ENCODE results near the gene RPH3AL. TPM values are rescaled to one million over a fixed set of nuclear protein-coding genes. Genes with fewer than 3 reads are reported as not detected.

RPH3AL gene
- polyA plus RNA-seq, 1 donor from 2014 or later = 0.87 TPM

- Histone ChIP-seq H3K27me3 (ENCODE audit: insufficient read depth, low read depth, low read length) (no peaks in the 10 kb centered on the region), H3F3A (ENCODE audit: insufficient read depth, low read length, poor library complexity, severe bottlenecking) (no peaks in the 10 kb centered on the region), H3K79me2 (replicated peaks; ENCODE audit: insufficient read depth, low read length) (no peaks in the 10 kb centered on the region), H3K27ac (ENCODE audit: low read length) (no peak overlapping the region), H3K4me2 (ENCODE audit: low read length) (no peak overlapping the region), H3K9me2 (ENCODE audit: insufficient read depth, low read length) (no peaks in the 10 kb centered on the region), H4K20me1 (ENCODE audit: insufficient read depth) (no peaks in the 10 kb centered on the region), H2AFZ (ENCODE audit: low read depth, low read length) (no peak overlapping the region), H3K36me3 (ENCODE audit: insufficient read depth, low read length) (no peaks in the 10 kb centered on the region), H3K9ac (ENCODE audit: low read length) (no peak overlapping the region), H3K4me3 (ENCODE audit: low read length) (no peak overlapping the region), H3K9me3 (ENCODE audit: low read length) (no peaks in the 10 kb centered on the region)
- TF ChIP-seq SMC3 (conservative IDR thresholded peaks at IDR 0.05; ENCODE audit: poor library complexity) (no peak), EZH2 (IDR thresholded peaks at IDR 0.05; ENCODE audit: borderline replicate concordance, insufficient read depth, low read length, poor library complexity, severe bottlenecking) (no peak), RAD21 (conservative IDR thresholded peaks at IDR 0.05) (no peak), TAF1 (IDR thresholded peaks at IDR 0.05; ENCODE audit: low read depth) (no peak), MXI1 (conservative IDR thresholded peaks at IDR 0.05; ENCODE audit: poor library complexity, severe bottlenecking) (no peak), POLR2AphosphoS5 (IDR thresholded peaks at IDR 0.05) (no peak), EP300 (conservative IDR thresholded peaks at IDR 0.05; ENCODE audit: poor library complexity, severe bottlenecking) (no peak), REST (IDR thresholded peaks at IDR 0.05; ENCODE audit: borderline replicate concordance) (no peak), CTCF (IDR thresholded peaks at IDR 0.05; ENCODE audit: poor library complexity, severe bottlenecking) (no peak)
These were observed 146.8 kb downstream of the RPH3AL start for GRCh38 chr17:205817-206216.

- Histone ChIP-seq H2AFZ (ENCODE audit: low read depth, low read length) (peak overlapping the region; percentile 65), H3K36me3 (ENCODE audit: insufficient read depth, low read length) (no peaks in the 10 kb centered on the region), H3K9ac (ENCODE audit: low read length) (peak overlapping the region; percentile 55), H3K4me2 (ENCODE audit: low read length) (peak overlapping the region; percentile 10), H4K20me1 (ENCODE audit: insufficient read depth) (no peaks in the 10 kb centered on the region), H3K27ac (ENCODE audit: low read length) (peak overlapping the region; percentile 42), H3F3A (ENCODE audit: insufficient read depth, low read length, poor library complexity, severe bottlenecking) (no peaks in the 10 kb centered on the region), H3K4me3 (ENCODE audit: low read length) (peak overlapping the region; percentile 38), H3K9me2 (ENCODE audit: insufficient read depth, low read length) (no peaks in the 10 kb centered on the region), H3K9me3 (ENCODE audit: low read length) (no peaks in the 10 kb centered on the region), H3K27me3 (ENCODE audit: insufficient read depth, low read depth, low read length) (no peaks in the 10 kb centered on the region), H3K79me2 (replicated peaks; ENCODE audit: insufficient read depth, low read length) (no peaks in the 10 kb centered on the region)
- no peak for TF ChIP-seq MXI1 (conservative IDR thresholded peaks at IDR 0.05; ENCODE audit: poor library complexity, severe bottlenecking)
- TF ChIP-seq SMC3 (conservative IDR thresholded peaks at IDR 0.05; ENCODE audit: poor library complexity) = no peak
- TF ChIP-seq TAF1 (IDR thresholded peaks at IDR 0.05; ENCODE audit: low read depth) = no peak
- TF ChIP-seq EP300 (conservative IDR thresholded peaks at IDR 0.05; ENCODE audit: poor library complexity, severe bottlenecking) = no peak
- TF ChIP-seq EZH2 (IDR thresholded peaks at IDR 0.05; ENCODE audit: borderline replicate concordance, insufficient read depth, low read length, poor library complexity, severe bottlenecking) = no peak
- TF ChIP-seq REST (IDR thresholded peaks at IDR 0.05; ENCODE audit: borderline replicate concordance) = no peak
- no peak for TF ChIP-seq RAD21 (conservative IDR thresholded peaks at IDR 0.05)
- TF ChIP-seq POLR2AphosphoS5 (IDR thresholded peaks at IDR 0.05) = no peak
- TF ChIP-seq CTCF (IDR thresholded peaks at IDR 0.05; ENCODE audit: poor library complexity, severe bottlenecking) = no peak
These were observed 147.4 kb downstream of the RPH3AL start for GRCh38 chr17:205148-205669.

All from neural cell (in vitro differentiated cells).